ENCODE data around the gene NDC80.

Gene NDC80

DNA sequence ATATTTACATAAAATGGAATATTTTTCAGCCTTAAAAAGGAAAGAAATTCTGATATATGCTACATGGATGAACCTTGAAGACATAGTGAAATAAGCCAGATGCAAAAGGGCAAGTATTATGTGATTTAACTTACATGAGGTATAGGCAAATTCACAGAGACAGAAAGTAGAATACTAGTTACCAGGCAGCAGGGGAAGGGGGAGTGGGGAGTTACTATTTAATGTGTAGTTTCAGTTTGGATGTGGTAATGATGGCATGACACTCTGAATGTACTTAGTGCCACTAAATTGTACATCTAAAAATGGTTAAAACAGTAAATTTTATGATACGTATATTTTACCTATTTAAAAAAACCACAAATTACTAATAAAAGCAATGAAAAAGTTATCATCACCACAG is 12.1 kb upstream of the NDC80 start:
- DNase-seq, result no peak

DNA sequence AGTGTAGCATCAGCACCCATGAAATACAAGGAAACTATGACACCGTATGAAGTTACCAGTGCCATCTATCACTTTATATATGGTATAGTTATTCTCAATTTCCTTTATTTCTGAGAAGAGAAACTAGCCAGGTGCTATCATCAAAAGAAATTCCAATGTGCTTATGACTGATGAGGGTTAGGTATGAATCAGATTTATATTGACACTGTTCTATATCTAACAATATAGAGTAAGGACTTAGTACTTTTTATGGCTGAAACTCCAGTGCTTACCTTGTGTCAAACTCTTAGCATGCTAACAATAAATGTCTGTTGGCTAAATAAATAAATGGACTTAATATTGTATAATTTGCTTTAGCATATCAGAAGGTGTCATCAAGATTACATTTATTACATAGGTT is 7.0 kb upstream of the NDC80 start:
- no peak for DNase-seq

DNA sequence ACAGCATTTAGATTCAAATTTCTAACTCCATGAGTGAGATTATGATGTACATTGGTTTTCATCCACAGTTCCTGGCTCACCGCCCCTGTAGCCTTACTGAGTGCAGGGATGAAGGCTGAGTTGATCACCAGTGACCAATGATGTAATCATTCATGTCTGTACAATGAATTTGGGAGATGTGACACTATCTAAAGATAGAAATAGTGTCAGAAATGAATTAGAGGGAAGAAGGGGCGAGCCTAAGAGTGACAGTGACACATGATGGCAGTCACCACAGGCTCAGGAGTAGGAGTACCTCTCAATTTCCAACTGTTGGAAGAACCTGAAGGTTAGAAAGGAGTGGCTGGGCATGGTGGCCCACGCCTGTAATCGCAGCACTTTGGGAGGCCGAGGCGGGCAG is 3.2 kb upstream of the NDC80 start:
- DNase-seq, result no peak

DNA sequence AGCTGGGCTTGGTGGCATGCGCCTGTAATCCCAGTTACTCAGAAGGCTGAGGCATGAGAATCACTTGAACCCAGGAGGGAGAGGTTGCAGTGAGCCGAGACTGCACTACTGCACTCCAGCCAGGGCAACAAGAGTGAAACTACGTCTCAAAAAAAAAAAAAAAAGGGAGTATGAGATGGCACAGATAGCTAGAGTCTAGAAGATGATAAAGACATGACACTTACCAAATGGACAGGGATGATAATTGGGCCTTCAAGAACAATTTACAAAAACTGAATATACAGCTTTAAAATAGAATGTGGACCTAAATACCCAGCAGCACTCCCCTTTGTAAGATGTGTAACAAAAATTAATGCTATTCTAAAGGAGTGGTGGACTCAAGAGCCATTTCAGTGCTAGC is 2.8 kb upstream of the NDC80 start:
- DNase-seq, result no peak

DNA sequence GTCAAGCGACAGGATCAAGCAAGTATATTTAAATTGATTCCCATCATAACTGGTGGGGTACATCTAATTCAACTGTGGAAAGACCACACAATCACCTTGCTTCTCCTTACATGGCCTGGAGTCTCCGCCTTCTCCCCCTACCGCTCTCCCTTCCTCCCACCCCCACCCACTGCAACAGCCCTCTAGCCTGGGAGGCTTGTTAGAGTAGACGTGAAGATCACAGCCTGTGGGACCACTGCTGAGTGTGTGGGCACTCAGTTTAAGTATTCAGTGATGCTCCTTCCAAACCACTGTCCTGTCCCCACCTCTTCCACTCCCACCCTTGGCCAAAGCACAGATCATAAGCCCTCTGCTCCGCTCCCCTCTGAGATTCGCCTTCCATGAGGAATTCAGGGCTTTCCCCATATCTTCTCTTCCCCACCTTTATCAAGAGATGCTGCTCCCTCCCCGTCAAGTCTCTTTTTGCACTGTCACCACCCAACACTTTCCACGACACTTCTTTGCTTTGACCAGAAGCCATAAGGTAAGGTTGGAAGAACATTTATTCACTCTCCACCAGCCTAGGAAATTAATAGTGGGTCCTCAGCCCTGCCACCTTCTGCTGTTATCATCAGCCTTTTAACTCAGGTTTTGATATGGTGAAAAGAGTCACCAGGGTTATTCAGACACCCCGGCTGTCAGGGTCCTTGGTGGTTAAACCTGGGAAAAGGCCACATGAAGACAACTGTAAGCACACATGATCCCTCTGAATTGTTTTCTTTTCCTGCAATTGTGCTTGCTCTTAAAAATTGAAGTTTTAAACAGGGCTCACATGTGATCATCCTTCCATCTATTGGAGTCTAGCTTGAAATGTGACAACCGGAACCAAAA is 1.8 kb upstream of the NDC80 start:
- DNase-seq, result no peak

DNA sequence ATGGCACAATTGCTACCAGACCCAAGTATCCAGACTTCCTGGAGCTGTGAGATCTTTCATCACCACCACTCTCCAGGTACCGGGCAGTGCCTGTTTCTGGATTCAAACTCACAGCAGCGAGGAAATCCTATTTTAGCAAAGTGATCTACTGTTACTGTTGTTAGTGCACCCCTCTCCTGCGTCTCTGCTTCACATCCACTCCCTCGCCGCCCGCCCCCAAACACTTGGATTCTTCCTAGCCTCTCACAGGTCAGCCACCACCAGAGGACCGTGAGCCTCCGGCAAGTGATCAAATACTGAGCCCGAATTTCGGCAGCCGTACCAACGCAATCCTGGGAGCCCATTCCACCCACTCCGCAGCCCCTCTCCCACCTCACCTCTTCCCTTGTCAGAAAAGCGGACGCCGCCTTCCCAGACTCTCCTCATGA is 571 bp upstream of the NDC80 start:
- no peak for DNase-seq

DNA sequence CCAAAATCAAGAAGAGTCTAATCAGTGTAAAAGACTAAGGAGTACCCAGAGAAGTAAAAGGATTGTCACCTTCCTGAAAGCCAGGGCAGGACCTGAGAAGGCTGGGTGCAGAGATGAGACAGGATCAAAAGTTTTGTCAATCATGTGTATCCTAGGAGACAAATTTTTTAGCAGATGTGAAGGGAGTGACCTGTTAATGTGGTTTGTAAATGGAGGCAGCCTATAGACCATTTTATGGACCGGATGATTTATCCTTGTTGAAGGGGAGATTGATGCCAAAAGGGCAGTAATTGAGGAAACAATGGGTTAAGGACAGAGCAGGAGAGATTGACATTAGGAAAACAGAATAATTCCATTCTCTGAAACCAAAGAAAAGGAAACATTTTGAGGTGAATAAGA is 813 bp downstream of the NDC80 start:
- DNase-seq, result no peak

DNA sequence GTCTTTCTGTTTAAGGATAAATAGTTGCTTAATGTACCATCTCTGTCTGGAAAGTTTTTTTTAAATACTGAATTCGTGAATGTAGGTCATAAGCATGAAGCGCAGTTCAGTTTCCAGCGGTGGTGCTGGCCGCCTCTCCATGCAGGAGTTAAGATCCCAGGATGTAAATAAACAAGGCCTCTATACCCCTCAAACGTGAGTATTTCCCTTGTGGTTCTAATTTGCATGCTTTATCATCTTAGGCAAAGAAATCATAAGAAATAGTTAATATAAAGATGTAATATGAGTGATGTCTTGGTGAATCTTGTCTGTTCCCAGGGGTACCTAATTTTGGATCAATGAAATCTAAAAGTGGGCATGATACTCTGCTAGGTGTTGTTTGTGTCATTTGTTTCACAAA is 1.5 kb downstream of the NDC80 start:
- no peak for DNase-seq

DNA sequence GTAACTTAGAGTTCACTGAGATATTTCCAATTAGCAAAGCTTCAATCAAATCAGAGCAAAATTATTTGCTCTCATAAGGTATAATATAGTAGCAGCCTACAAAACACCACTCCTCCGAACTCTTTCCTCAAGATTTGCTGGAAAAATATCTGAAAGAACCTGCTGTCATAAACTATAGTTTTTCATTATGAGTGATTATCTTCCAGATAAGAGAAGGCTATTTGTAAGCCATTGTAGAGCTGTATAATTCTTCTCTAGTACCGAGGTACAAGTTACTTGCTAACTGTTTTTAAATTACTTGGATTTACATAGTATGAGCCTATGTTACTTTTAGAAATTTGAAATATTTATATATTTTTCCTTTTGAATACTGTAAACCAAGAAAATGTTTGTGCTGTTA is 2.1 kb downstream of the NDC80 start:
- DNase-seq, result no peak

DNA sequence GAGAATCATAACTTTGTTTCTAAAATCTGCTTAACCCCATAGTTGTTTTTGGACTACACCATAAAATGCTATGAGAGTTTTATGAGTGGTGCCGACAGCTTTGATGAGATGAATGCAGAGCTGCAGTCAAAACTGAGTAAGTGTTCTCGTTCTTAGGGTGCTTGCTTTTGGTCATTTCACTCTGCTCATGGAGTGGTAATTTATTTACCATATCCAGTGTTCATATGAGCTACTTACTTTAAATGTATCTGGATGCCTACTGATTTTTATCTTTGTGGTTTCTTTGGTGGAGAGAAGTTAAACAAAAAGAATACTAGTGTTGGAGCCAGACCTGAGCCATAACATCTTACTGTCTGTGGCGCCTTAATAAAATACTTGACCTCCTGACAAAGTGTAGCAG is 16.4 kb downstream of the NDC80 start:
- no peak for DNase-seq

DNA sequence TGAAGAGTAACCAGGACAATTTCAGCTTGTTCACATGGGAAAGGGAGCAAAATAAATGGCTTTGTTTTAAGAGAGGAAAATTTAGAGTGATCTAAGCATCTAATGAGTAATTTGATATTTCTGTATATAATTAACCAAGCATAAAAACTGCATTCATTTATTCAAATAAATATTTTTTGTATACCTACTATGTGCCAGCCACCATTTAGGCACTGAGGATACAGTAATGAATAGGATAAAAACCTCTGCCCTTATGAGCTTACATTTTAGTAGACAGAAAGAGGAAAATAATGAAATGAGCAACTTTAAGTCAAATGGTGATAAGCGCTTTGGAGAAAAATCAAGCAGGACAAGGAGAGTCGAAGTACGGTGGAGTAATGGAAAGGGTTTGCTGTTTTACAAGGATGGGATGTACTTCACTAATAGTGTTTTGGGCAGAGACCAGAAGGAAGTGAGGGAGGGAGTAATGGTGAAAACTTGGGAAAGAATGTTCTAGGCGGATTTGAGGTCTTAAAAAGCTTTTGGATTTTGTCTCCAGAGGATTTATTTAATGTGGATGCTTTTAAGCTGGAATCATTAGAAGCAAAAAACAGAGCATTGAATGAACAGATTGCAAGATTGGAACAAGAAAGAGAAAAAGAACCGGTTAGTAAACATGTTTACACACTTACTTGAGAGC is 17.4 kb downstream of the NDC80 start:
- no peak for DNase-seq

DNA sequence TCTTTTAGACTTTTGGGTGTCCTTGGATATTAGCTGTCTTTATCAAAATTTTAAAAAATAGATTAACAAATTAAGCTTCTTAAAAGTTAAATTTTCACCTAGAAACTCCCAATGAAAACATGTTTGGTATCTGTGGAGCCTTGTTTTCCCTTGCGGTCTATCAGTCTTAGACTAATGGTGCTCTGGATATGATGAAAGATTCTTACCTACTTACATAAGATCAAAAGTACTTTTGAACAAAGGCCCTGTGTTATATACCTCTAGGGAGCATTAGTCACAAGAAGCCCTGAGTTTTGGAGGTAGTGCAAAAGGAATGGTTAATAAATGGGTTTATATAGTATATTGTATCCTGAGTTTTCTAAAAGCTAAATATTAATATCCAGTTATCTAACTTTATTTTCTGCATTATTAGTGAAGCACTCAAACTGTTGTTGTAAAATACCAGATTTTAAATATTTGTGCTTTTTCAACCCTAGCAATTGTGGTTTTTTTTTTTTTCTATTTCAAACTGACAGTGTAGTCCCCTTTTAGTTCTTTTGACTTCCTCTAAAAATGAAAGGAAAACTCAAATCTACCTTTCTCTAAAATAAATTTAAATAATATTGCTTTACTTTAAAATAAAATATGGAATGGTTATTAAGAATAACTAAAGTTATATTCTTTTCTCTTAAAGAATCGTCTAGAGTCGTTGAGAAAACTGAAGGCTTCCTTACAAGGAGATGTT is 18.1 kb downstream of the NDC80 start:
- no peak for DNase-seq

DNA sequence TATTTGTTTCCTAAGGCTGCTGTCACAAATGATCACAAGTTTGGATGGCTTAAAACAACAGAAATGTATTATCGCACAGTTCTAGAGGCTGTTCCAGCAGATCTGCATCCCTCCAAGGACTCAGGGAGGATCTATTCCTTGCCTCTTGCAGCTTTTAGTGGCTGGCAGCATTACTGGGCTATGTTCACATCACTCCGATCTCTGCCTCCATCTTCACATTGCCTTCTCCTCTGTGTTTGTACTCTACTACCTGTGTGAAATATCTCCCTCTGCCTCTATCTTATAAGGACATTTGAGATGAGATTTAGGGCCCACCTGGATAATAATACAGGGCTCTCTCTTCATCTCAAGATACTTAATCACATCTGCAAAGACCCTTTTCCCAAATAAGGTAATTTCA is 18.9 kb downstream of the NDC80 start:
- no peak for DNase-seq

DNA sequence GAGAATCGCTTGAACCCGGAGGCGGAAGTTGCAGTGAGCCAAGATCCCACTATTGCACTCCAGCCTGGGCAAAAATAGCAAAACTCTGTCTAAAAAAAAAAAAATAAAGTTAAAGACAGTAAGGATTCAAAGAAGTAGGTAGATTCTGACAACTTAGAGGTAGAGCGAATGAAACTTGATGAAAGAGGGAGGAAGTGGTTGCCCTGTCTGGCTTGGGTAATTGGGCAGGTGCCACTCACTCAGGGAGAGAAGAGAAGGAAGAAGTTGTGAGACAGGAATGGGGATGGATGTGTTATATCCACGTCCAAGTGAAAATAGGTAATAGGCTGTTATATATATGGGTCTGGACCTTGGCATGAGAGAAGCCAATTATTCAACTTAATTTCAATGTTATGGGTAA is 26.3 kb downstream of the NDC80 start:
- DNase-seq, result no peak

DNA sequence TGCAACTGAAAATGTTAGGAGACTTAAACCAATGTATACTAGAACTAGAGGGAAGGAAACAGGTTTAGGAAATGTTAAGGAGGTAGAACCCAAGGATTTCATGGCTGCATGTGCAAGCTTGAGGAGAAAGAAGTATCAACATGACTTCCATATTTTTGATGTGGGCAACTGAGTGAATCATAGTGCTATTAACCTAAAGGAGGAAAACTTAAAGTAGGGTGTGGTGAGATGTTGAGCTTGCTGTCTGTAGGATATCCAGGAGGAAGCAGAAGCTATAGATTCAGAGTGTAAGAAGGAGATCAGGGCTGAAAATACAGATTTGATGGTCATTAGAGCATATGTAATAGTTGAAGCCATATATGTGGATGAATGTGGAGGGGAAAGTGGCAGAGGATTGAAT is 31.5 kb downstream of the NDC80 start:
- DNase-seq, result no peak

DNA sequence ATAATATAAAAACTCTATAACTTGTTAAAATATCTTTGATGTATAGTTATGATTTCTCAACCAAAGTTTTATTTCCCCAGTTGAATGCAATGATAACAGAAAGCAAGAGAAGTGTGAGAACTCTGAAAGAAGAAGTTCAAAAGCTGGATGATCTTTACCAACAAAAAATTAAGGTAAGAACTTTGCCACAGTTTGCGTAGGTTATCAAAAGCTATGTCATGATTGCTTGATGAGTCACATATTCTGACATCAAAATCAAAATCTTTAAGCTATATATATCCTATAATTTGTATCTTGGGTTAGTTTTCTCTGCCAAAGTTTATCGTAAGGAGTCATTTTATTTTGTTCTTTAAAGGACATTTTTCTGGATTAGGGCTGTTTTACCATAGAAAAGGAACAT is 35.0 kb downstream of the NDC80 start:
- DNase-seq, result no peak

DNA sequence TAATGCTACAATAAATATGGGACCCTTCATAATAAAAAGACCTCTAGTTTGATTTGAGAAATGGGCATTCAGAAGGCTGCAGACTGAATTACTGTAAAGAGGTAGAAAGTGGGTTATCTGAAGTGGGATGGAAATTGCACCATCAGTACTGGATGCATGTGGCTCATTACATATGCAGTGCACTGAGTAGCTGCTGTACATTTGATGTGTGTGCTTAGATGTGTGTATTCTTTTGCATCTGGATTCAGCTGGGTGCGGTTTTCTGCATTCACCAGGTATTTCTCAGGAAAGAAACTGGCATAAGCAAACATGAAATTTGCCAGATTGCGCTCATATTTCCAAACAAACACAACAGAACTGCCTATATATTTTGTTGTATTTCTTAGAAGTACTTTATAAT is 38.2 kb downstream of the NDC80 start:
- DNase-seq, result no peak

DNA sequence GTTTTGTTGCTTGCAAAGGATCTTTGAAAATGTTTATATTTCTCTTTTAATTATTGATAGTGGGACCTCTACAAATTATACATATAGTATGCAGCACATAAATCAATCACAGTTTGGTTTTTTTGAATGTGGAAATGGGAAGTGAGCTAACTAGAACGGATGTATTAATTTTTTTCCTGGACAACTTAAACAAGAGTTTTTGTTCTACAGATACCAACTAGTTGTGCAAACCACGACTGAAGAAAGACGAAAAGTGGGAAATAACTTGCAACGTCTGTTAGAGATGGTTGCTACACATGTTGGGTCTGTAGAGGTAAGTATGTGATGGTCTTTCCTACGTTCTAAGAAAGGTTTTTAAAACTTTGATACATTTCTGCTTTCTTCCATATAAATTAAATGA is 39.2 kb downstream of the NDC80 start:
- no peak for DNase-seq

DNA sequence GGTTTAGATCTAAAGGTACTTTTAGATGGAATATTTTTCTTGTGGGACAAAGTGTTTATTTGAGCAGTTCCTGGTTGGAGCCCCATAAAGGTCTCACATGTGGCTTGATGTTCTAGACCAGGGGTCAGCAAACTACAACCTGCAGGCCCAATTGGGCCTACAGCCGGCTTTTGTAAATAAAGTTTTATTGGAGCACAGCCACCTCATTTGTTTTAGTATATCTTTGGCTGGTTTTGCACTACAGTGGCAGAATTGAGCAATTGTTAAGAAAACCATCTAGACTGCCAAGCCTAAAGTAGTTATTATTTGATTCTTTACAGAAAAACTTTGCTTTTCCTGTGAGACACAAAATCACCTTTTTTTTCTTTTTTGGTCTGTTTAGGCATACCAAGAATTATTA is 41.6 kb downstream of the NDC80 start:
- no peak for DNase-seq

DNA sequence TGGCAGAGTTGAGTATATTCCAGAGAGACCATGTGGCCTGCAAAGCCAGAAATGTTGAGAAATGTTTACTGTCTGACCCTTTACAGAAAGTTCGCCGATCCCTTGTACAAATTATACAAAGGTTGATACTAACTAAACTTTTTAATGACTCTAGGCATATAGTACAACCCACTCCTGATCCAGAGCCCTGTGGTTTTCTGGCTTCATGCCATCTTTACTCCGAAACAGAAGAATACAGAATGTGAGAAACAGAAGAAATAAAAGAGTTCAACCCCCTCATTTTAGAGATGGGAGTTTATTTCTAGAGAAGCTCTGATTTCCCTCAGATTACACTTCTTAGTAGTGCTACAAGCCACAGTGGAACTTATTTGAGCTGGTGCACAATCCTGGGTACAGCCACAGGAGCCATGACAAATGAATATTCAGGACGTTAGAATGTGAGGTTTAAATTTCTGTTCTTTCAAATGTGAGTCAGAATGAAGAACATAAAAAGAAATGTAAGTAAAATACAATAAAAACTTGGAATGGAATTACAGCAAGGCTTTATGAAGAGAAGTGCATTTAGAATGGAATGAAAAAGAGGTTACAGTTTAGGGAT is 46.1 kb downstream of the NDC80 start:
- no peak for DNase-seq

DNA sequence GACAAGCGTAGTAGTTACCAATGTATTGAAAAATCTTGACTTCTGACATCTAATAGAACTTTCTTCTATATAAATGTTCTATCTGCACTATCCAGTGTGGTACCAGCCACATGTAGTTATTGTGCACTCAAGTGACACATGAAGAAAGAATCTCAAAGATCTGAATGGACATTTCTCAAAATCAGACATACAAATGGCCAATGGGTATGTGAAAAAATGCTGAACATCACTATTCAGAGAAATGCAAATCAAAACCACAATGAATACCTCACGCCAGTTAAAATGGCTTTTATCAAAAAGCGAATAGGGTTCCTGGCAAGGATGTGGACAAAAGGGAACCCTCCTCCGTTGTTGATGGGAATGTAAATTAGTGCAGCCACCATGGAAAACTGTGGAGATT is 46.7 kb downstream of the NDC80 start:
- DNase-seq, result no peak

DNA sequence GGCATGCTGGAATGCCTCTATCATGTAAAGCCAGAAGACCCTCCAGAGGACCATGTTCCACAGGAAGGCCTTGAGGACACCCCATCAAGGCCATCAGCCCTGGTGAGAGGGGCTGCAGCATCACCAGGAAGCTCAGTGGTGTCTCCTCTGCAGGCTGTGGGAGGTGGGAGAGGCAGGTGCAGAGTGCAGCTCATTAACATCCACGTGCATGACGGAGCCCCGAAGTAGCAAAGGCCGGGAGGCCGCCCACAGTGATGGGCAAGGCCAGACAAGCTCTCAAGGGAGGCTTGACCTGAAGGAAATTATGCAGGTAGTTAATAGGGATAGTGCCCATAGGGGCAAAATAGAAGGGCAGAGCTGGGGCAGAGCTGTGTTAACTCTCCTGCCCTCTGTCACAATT is 53.9 kb downstream of the NDC80 start:
- no peak for DNase-seq

DNA sequence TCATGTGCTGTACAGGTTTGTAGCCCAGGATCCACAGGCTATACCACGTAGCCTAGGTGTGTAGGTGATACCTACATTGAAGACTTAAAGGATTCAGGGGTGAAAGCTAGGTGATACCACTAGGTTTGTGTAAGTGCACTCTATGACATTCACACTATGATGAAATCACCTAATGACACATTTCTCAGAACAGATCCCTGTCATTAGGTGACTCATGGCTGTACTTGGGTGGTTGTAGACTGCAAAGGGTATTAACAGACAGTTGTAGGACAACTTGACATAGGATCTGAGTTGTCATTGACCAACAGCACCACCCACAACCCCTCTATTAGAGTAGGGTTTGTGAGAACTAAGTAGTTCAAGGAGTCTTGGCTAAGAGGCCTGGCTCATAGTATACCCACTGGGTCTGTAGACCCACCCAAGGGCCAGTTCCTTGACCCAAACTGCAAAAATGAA is 56.5 kb downstream of the NDC80 start:
- DNase-seq, result no peak

DNA sequence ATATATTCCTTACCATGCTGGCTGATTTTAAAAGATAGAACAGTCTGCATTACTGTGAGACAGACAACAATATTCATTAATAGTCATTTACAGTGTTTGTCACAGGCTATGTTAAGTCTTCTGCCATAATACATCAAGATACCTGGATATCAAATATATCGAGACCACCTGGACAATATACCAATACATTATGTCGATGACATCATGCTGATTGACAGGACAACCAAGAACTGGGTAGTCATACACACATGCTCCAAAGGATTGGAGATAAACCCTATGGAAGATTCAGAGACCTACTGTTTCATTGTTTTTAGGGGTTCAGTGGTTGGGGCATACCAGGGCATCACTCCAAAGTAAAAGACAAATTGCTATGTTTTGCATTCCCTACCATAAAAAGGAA is 57.6 kb downstream of the NDC80 start:
- no peak for DNase-seq

Data from NCI-H2227 treated with DMSO at 0.1 percent for 48 hours (cell line).